Measurements from ENCODE around the gene NPY.
"Not testable (repeated sequence)": the region's sequence is repeated elsewhere in the genome, so short reads cannot be mapped to it uniquely, and the experiment has no call there.

NPY gene

DNA sequence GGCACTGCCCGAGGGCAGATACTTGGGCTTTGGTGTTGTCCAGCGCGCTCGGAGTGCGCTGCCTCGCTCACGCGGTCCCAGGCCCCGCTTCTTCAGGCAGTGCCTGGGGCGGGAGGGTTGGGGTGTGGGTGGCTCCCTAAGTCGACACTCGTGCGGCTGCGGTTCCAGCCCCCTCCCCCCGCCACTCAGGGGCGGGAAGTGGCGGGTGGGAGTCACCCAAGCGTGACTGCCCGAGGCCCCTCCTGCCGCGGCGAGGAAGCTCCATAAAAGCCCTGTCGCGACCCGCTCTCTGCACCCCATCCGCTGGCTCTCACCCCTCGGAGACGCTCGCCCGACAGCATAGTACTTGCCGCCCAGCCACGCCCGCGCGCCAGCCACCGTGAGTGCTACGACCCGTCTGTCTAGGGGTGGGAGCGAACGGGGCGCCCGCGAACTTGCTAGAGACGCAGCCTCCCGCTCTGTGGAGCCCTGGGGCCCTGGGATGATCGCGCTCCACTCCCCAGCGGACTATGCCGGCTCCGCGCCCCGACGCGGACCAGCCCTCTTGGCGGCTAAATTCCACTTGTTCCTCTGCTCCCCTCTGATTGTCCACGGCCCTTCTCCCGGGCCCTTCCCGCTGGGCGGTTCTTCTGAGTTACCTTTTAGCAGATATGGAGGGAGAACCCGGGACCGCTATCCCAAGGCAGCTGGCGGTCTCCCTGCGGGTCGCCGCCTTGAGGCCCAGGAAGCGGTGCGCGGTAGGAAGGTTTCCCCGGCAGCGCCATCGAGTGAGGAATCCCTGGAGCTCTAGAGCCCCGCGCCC, at the start of gene NPY:
TSS of gene NPY (plus strand) at position 294 of the 802 bp plus-strand sequence. CDS start 1,051 bp downstream, outside the sequence.
- DNase-seq: peak; percentile 38

DNA sequence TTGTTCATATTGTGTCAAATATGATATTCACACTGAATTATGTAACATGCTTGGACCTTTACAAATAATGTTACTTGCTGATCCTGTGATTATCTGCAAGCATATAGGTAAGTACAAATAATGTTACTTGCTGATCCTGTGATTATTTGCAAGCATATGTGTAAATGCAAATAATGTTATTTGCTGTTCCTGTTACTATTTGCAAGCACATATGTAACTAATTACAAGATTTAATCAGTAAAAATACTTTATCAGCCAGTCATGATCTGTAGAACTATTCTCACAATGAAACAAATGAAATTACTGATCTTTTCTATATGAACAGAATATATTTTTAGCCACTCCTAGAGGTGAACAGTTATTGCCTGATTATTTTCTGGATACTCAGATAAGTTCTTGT, 44.7 kb upstream of the NPY start:
- no peak for DNase-seq

DNA sequence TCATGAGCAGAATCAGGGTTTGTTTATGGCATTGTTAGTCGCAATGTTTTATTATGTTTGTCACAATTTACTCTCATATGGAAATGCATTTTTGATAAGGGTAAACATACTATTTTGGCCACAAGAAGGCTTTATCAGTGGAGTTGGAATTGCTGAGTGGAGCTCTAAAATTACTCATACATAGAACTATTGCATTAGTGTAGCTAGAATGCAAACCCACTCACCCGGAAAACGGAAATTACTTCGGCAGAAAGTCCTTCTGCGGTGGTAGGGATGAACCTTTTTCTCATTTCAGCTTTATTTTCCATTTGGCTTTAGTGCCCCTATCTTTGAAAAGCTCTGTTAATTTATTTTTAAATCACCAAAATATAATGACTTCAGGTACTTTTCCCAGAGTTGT, 42.8 kb upstream of the NPY start:
- no peak for DNase-seq

DNA sequence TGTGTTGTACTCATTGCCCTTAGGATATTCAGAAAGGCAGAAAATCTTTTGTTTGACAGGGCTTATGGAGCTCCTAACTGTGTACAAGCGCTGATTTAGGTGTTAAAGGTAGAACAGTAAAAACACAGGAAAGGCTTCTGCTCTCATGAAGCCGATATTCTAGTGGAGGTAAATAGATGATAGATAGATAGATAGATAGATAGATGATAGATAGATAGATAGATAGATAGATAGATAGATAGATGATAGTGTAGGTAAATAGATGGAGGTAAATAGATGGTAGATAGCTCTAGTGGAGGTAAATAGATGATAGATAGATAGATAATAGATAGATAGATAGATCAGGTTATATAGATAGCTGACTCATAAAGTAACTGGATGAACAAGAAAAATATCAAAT, 39.4 kb upstream of the NPY start:
- DNase-seq: no peak

DNA sequence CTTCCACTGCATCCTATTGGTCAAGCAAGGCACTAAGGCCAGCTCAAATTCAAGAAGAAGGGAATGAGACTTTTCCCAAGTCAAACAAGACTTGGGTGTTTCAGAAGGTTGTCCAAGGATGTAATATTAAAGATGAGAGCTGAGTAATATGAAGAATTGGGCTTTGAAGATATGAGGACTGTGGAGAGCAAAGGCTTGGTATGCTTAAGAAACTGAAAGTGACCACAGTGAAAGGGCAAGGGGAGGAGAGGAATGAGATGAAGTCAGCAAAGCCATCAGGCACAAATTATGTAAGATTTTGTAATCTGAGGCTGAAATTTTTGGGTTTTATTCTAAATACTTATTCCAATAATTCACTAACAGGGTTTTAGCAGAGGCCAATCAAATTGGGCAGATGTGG, 38.6 kb upstream of the NPY start:
- DNase-seq: no peak

DNA sequence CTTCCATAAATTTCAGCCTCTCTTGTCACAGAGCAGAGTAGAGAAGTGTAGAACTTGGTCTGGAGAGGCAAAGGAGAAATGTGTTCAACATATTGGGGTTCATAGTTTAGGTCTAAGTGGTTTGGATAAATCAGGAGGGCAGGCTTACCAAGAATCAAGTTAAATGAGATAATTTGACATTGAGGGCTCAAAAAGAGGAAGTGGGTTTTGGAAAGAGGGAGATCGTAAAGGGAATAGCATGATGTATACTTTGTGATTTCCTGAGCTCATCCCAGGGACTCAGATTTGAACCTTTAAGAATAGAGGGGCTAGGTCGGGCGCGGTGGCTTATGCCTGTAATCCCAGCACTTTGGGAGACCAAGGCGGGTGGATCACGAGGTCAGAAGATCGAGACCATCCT, 34.7 kb upstream of the NPY start:
- no peak for DNase-seq

DNA sequence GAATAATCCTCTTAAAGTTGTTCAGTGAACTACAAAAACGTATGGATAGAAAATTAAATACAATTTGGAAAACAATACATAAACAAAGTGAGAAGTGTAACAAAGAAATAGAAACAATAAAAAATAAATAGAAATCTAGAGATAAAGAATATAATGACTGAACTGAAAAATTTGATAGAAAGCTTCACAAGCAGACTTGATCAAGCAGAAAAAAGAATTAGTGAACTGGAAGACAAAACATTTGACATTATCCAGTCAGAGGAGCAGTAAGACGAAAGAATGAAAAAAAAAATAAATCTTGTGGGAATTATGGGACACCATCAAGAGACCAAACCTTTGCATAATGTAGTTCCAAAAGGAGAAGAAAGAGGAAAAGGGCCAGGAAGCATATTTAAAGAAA, 32.4 kb upstream of the NPY start:
- DNase-seq: no peak

DNA sequence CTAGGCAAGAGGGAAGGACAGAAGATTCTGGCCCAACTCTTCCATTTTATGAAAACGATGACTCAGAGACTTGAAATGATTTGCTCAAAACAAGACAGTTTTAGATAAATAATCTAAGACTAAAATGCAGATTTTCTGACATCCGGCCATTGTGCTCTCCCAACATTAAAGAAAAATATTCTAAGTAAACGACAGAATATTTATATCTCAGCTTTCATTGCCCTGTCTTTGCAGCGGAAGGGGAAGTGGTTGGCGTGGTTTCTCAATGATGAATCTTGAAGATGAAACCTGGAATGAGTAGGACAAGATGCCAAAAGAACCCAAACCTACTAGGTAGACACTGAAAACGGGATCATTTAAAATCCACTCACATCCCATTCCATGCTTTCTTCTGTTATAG, 28.9 kb upstream of the NPY start:
- no peak for DNase-seq

DNA sequence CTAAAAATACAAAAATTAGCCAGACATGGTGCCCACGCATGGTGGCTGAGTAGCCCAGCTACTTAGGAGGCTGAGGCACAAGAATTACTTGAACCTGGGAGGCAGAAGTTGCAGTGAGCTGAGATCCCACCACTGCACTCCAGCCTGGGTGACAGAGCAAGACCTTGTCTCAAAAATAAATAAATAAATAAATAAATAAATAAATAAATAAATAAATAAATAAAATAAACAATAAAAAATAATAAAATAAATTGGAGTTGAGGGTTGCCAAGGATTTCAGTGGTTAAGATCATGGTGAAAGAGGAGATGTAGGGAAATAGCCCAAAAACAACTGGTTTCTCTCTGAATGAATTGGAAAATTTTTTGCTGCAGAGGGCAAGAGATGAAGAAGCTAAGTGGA, 25.7 kb upstream of the NPY start:
- not testable (repeated sequence) for DNase-seq

DNA sequence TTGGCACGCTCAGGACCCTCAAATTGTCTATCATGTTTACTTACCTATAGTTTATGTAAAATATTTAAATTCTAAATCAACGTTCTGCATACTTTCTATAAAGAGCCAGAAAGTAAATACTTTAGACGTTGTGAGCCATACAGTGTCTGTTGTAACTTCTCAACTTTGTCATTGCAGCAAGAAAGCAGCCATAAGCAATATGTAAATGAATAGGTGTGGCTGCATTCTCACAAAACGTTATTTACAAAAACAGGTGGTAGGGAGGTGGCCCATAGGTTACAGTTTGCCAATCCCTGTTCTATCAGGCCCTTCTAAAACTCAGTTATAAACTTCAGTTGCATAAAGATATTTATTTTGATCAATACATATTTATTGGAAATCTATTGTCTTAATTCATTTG, 12.1 kb upstream of the NPY start:
- no peak for DNase-seq

DNA sequence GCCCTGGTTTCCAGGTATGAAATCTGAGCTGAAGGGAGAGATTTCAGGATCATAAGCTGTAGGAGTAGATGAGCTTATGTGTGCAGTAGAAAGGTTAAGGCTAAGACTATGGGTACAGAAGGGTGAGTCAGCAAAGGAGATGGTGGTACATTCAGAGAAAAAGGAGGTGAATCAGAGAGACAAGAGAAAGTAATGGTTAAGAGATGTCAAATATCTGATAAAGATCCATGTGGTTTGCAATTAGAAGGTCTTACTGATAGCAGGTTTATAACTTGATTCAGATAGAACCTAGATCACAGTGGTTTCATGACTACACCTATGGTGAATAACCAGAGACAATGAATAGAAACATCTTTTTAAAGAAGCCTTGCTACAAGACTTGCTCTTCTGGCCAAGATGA, 4.5 kb upstream of the NPY start:
- DNase-seq: no peak

DNA sequence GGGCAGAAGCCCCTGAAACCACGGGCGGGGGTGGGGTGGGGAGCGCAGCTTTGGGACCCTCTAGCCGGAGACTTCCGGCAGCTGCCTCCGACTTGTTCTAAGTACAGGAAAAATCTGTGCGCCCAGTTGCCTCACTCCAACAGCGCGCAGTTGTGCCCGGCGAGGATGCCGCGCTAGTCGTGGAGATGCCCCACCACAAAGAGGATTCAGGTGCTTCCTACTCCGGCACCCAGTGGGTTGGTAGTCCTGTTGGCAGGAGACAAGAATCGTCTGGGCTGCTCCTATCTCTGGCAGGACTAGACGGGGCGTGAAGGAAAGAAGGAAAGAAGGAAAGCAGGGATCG, 465 bp upstream of the NPY start:
- DNase-seq: peak; percentile 40

DNA sequence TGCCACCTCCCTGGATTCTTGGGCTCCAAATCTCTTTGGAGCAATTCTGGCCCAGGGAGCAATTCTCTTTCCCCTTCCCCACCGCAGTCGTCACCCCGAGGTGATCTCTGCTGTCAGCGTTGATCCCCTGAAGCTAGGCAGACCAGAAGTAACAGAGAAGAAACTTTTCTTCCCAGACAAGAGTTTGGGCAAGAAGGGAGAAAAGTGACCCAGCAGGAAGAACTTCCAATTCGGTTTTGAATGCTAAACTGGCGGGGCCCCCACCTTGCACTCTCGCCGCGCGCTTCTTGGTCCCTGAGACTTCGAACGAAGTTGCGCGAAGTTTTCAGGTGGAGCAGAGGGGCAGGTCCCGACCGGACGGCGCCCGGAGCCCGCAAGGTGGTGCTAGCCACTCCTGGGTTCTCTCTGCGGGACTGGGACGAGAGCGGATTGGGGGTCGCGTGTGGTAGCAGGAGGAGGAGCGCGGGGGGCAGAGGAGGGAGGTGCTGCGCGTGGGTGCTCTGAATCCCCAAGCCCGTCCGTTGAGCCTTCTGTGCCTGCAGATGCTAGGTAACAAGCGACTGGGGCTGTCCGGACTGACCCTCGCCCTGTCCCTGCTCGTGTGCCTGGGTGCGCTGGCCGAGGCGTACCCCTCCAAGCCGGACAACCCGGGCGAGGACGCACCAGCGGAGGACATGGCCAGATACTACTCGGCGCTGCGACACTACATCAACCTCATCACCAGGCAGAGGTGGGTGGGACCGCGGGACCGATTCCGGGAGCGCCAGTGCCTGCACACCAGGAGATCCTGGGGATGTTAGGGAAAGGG, 913 bp downstream of the NPY start:
- peak; percentile 18 for DNase-seq

DNA sequence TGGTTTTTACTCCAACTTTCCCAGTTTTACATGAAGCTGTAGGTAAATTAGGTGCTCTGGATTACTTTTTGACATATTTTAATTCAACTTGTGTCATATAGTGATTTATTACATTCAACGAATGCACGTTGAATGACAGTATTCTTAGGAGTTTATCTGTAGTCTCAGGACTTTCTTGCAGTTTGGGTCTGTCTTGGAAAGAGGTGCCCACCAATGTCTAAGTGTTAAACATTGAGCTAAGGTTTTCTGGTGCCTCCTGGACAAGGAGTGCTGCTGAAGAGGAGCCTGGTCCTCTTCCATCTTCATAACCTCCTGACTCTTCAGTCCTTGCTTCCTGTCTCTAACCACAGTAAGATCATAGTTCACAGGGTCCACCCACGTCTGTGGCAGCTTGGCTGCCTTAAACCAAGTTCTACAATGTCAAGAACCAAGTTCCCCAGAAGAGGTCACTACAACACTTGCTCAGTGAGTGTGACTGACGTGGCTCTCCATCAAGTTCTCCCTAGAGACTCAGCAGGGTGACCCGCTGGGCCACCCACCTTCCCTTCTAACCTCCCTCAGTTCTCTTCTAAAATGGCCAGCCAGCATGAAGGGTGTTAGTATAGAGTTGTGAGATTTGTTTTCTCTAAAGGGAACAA, 6.1 kb downstream of the NPY start:
- peak; percentile 24 for DNase-seq

DNA sequence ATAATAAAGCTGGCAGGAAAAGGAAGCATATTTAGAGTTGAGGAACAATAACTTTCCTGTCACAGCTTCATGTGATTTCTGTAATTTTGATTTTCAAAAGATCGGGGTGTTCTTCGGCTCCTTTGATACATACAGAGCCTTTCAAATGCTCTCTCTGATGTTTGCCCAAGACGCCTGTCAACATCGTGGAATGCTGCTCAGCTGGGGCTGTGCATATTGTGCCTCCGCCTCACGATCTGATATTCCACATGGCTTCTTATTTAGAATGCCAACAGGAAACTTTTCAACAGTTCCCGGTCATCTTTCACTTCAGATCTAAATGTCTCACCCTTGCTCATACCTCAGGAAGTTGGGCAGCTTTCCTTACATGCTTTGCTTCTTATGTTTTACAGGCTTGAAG, 7.3 kb downstream of the NPY start:
- no peak for DNase-seq

DNA sequence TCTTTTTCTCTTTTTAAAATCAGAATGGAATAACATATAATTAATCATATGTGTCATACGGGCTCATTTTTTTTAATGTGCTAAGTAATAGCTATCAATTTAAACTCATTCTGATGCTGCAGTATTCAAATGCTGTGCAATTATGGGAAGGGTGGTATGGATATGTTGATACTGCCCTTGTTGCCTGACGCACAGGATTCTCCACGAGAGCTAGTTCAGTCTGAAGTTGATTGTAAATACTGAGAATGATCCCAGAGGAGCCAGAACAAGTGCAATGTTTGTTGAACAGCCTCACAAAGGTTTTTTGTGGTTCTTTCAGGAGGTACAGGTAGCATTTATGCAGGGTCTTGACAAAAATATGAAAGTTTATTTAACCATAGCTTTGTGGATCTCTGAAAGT, 13.4 kb downstream of the NPY start:
- no peak for DNase-seq

DNA sequence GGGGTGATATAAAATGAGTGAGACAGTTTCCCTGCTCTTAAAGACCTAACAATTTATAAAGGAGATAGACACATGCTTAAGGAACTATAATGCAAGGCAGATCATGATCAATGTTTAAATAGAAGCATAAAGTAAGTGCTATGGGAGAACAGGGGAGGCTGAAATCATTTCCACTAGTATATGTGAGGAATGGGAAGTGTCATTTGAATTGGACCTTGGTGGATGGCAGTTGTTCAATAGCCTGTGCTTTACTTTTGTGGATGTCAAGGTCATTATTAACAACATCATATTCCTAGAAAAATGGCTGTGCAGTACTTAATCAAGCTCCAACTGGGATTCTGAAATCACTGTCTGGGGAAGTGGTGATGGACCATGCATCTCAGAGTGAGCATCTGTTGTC, 14.7 kb downstream of the NPY start:
- DNase-seq: no peak

DNA sequence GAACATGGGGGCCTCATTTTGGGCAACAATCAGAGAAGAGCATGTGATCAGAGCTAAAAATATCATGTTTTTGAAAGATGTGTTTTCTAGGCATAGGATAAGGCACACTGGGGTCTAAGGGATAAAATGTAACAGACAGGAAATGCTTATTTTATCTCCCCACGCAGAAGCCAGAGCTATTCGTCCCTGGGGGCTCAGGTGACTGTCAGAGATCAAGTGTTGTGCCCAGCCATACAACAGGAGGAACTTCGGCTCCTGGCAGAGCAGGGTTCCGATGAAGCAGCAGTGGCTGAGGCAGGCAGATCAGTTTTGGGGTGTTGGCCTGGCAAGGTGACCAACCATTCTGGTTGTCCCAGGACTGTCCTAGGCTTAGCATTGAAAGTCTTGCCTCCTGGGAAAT, 15.2 kb downstream of the NPY start:
- DNase-seq: no peak

DNA sequence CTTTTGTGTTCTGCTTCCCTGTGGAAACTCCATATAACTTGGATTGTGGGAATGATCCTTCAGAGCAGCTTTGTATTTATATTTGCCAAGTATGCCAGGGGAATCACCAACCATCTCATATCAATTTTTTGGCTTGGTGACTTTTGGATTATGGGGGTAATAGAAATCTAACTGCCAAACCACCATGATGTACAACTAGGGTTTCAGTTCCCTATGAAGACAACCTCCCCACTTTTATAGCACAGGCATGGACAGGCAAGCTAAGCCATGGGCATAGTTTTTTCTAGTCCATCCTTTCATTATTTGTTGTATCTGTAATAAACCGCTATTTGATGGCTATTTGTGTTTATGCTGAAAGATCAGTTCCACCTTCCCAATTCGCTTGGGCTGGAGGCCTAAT, 17.7 kb downstream of the NPY start:
- no peak for DNase-seq

DNA sequence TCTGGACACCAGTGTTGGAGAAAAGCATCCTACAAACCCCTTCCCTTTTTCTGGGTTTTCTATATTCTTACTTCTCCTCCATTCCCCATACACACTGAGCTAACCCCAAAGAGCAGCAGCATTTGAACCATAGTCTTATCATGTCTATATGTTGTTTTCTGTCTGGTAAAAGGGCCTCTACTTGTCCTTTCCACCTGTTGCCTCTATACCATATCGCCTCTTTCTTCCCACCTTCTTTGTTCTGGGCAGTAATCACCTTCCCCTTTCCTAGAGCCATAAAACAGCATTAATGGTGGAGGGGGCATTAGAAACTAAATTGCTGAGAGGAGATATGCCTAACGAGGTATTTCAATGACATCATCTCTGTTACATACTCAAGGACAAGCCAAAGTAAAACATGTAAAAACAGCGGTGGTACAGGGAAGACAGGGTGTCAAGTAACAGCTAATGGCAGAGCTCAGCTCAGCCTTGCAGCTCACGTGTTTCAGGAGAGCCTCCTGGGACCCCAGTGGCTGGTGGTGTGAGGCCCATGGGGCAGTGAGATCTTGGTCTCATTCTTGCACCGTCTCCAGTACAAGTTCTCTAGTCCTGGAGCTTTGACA, 20.6 kb downstream of the NPY start:
- DNase-seq: no peak

DNA sequence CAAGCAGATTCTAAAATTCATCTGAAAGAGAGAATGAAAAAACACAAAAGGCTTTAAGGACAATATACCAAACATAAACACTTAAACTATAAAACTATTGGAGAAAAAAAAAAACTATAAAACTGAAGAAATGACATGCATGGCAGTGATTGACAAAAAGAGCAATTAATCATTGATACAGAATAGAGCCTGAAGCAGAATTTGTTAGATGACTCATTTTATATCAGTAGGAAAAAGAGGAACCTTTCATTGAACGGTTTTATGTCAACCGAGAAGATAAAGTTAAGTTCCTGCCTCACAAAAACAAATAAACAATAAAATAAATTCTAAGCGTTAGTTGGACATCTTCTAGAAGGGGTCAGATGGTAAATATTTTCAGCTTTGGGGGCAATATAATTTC, 23.3 kb downstream of the NPY start:
- DNase-seq: no peak

DNA sequence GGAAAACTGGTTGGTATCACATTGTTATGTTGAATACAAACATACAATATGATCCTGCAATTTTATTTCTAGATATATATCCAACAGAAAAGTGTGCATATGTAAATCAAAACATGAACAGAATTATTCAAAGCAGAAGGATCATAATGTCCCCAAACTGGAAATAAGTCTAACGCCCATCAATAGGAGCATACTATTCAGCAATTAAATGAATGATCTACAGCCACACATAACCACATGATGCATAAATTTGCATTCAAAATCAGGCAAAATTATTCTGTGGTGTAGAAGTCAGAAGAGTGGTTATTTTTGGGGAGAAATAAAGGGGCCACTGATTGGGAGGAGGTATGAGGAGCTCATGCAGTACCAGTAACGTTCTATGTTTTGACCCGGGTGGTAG, 28.6 kb downstream of the NPY start:
- DNase-seq: no peak

DNA sequence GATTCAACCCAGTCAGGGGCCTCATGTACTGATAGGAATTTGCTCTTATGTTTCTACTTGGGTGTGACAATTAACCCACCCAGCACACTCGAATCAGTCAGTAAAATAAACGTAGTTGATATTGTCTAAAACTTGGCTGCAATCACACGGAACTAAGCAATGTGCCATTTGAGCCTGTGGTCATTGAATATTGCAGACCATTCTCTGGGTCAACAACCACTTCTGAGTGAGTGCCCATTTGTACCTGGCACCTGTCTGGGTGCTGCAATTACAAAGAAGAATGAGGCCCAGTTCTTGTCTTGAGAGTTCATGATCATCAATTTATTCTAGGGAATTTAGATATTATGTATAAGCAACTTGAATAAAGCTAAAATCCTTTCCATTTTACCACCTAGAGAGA, 29.8 kb downstream of the NPY start:
- DNase-seq: no peak

DNA sequence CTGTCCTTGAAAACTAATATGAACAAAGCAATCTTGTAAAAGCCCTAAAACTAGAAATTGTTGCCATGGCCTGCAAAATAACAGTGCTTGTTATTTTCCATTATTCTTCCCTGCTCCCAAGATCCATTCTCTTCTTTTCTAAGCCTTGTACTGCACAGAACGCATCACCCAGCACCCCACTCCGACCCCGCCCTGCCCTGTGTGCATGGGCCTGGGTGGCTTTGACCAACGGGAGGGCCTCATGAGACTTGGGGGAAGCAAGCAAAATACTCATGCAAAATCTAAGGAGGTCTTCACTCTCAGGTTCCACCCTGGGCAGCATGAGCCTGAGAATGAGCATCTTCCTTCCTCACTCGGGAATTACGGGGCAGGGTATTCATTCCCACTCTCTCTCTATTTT, 32.4 kb downstream of the NPY start:
- no peak for DNase-seq
